ENCODE results near the gene FGFR2. TPM values are rescaled to one million over a fixed set of nuclear protein-coding genes. Genes with fewer than 3 reads are reported as not detected.

FGFR2 gene
- total RNA-seq, 1 experiment from 2014 or later, result 19.7 TPM

DNA sequence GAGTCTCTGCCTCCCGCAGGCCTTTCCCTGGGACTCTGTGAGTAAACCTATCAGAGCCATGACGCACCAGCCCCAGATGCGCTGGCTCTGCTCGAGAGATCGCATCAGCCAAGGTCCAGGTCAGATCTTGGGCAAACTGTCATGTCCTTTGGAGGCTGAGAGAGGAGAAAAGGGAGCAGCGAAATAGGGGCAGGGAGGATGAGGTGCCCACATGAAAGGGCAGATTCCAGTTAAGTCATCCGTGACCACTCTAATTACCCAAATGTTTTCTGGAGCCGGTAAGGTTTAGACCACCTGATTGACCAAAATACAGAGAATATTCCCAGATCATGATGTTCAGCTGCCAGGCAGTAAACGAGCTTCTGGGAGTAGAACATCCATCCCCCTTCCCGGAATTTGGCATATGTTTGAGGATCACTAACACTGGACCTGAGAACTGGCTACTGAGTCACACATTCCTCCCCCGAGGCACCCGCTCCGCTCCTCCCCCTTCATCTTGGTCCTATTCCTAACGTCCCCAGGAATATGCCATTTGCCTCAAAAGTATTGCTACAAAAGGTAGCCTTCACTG, 88.0 kb downstream of the FGFR2 start (continued):
- TF ChIP-seq, protein P1, sequence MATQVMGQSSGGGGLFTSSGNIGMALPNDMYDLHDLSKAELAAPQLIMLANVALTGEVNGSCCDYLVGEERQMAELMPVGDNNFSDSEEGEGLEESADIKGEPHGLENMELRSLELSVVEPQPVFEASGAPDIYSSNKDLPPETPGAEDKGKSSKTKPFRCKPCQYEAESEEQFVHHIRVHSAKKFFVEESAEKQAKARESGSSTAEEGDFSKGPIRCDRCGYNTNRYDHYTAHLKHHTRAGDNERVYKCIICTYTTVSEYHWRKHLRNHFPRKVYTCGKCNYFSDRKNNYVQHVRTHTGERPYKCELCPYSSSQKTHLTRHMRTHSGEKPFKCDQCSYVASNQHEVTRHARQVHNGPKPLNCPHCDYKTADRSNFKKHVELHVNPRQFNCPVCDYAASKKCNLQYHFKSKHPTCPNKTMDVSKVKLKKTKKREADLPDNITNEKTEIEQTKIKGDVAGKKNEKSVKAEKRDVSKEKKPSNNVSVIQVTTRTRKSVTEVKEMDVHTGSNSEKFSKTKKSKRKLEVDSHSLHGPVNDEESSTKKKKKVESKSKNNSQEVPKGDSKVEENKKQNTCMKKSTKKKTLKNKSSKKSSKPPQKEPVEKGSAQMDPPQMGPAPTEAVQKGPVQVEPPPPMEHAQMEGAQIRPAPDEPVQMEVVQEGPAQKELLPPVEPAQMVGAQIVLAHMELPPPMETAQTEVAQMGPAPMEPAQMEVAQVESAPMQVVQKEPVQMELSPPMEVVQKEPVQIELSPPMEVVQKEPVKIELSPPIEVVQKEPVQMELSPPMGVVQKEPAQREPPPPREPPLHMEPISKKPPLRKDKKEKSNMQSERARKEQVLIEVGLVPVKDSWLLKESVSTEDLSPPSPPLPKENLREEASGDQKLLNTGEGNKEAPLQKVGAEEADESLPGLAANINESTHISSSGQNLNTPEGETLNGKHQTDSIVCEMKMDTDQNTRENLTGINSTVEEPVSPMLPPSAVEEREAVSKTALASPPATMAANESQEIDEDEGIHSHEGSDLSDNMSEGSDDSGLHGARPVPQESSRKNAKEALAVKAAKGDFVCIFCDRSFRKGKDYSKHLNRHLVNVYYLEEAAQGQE (IDR thresholded peaks at IDR 0.05; ENCODE audit: low read depth), result no peak
- TF ChIP-seq SIN3A (IDR thresholded peaks at IDR 0.05; ENCODE audit: low read depth) (no peak), FOSL1 (IDR thresholded peaks at IDR 0.05; ENCODE audit: low read depth) (no peak), TCF7L2 (IDR thresholded peaks at IDR 0.05; ENCODE audit: borderline replicate concordance, extremely low read depth, insufficient read depth, insufficient read length) (no peak), SRF (IDR thresholded peaks at IDR 0.05; ENCODE audit: low read depth) (no peak)
- TF ChIP-seq, protein P2, sequence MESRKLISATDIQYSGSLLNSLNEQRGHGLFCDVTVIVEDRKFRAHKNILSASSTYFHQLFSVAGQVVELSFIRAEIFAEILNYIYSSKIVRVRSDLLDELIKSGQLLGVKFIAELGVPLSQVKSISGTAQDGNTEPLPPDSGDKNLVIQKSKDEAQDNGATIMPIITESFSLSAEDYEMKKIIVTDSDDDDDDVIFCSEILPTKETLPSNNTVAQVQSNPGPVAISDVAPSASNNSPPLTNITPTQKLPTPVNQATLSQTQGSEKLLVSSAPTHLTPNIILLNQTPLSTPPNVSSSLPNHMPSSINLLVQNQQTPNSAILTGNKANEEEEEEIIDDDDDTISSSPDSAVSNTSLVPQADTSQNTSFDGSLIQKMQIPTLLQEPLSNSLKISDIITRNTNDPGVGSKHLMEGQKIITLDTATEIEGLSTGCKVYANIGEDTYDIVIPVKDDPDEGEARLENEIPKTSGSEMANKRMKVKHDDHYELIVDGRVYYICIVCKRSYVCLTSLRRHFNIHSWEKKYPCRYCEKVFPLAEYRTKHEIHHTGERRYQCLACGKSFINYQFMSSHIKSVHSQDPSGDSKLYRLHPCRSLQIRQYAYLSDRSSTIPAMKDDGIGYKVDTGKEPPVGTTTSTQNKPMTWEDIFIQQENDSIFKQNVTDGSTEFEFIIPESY (IDR thresholded peaks at IDR 0.05; ENCODE audit: extremely low read depth, insufficient replicate concordance, low read length), result no peak
- TF ChIP-seq, protein P3, sequence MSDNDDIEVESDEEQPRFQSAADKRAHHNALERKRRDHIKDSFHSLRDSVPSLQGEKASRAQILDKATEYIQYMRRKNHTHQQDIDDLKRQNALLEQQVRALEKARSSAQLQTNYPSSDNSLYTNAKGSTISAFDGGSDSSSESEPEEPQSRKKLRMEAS (IDR thresholded peaks at IDR 0.05), result no peak

DNA sequence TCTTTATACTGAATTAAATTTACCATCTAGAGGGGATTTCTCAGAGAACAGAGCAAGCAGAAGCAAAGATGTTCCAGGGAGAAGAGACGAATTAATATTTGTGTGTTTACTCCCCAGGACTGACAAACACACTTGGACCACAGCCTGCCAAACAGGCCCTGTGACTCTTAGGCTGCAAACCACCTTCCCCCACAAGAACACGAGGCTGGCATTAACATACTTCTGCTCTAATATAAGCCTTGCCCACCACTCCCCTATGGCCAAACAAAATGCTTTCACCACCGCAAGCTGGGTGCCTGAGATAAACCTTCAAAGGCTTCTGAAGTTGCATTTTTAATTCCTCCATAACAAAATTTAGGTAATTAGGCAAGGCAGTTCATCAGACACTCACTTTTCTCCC, 88.4 kb downstream of the FGFR2 start:
- H3K9me2 ChIP-seq (ENCODE audit: insufficient read depth), result no peaks in the 10 kb centered on the region
- no peaks in the 10 kb centered on the region for H4K20me1 ChIP-seq (ENCODE audit: insufficient read depth)
- TF ChIP-seq POLR2AphosphoS5 (IDR thresholded peaks at IDR 0.05; ENCODE audit: low read depth, low read length), result no peak
- TF ChIP-seq YY1 (IDR thresholded peaks at IDR 0.05; ENCODE audit: extremely low read depth, insufficient replicate concordance, low read depth, low read length), result no peak
- no peak for TF ChIP-seq CBX3 (IDR thresholded peaks at IDR 0.05; ENCODE audit: low read depth)
- ChIA-PET POLR2A (no interaction called here), RAD21 (ENCODE audit: low non-redundant PET in 1 of 2, low total read pairs in 2 of 2, uncharacterized antibody in 2 of 2, unreplicated experiment in 2 of 2) (no interaction called here), CTCF (no interaction called here)
- no peak overlapping the region for H2AFZ ChIP-seq (ENCODE audit: low read depth, low read length, poor library complexity, severe bottlenecking)
- intact Hi-C loops (cut with micrococcal nuclease), result no loop called here
- no peak overlapping the region for H3K9ac ChIP-seq (ENCODE audit: low read length)
- H3K4me1 ChIP-seq (ENCODE audit: control insufficient read depth in 1 of 2, insufficient read depth in 2 of 2, low read length in 2 of 2), result peaks cover 0 to 6% of the 10 kb centered on the region in 2 experiments; a peak in 1 of 4 replicates
- H3K9me3 ChIP-seq (ENCODE audit: control insufficient read depth in 1 of 2, insufficient read depth in 1 of 2, low read depth in 1 of 2, low read length in 2 of 2), result no peaks in the 10 kb centered on the region
- H3K27ac ChIP-seq (ENCODE audit: low read depth, low read length), result no peak overlapping the region
- no peak overlapping the region for H3K4me2 ChIP-seq (ENCODE audit: low read length)
- ATAC-seq (no peak), DNase-seq (ENCODE audit: low read depth, low spot score) (no peak)
- no peaks in the 10 kb centered on the region for H3K27me3 ChIP-seq (ENCODE audit: insufficient read depth, low read length)
- BruUV-seq (replicated peaks), result no TSS peak
- no peak overlapping the region for H3K4me3 ChIP-seq (replicated peaks in 1 of 2; ENCODE audit: low read depth in 1 of 2, low read length in 2 of 2)
- no peaks in the 10 kb centered on the region for H3K79me2 ChIP-seq (ENCODE audit: insufficient read depth, low read length)
- no peaks in the 10 kb centered on the region for H3K36me3 ChIP-seq (ENCODE audit: control insufficient read depth in 1 of 2, insufficient read depth in 2 of 2, low read length in 2 of 2)
